Stomach (tissue), 4 donors: ENCODE measurements around the gene CSNK2B.

ENCODE experiments used
- POLR2A ChIP-seq, 4 donors: fragments of 450-650 bp; IDR thresholded peaks; one replicate each; pipeline ENCODE4 v1.6.1; 2016; ENCODE audit warnings: antibody characterized with exemption in 4 of 4, control low read depth in 2 of 4, mild to moderate bottlenecking in 1 of 4, moderate library complexity in 1 of 4
- TF ChIP-seq, protein P1 (sequence below), 7 experiments: fragments of 450-650 bp in 4 of 7; fragments of 200-600 bp in 3 of 7; sonication (generic) in 3 of 7; IDR thresholded peaks; one replicate each; pipeline ENCODE4 v1.5.1; 2016 to 2019; ENCODE audit warnings: antibody characterized with exemption in 7 of 7, control low read depth in 2 of 7, mild to moderate bottlenecking in 1 of 7

DNA sequence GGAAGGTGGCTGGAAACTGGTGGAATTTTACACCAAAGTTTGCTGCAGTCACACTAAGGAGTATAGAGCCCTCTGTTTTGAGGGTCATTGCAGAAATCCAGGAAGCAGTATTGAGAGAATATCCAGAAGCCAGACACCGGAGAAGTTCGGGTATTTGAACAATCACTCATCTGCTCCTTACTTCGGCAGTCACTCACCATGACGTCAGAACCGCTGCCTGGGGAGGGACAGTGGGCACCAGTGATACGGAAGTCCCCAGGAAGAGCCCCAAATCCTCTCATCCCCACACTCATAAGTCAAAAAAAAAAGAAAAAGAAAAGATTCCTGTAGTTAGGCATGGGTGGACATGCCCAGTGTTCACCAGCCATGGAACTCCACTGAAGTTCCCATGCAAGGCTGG, 11.0 kb downstream of the CSNK2B start:
- TF ChIP-seq POLR2A (IDR thresholded peaks at IDR 0.05) = no peak
- TF ChIP-seq, protein P1, sequence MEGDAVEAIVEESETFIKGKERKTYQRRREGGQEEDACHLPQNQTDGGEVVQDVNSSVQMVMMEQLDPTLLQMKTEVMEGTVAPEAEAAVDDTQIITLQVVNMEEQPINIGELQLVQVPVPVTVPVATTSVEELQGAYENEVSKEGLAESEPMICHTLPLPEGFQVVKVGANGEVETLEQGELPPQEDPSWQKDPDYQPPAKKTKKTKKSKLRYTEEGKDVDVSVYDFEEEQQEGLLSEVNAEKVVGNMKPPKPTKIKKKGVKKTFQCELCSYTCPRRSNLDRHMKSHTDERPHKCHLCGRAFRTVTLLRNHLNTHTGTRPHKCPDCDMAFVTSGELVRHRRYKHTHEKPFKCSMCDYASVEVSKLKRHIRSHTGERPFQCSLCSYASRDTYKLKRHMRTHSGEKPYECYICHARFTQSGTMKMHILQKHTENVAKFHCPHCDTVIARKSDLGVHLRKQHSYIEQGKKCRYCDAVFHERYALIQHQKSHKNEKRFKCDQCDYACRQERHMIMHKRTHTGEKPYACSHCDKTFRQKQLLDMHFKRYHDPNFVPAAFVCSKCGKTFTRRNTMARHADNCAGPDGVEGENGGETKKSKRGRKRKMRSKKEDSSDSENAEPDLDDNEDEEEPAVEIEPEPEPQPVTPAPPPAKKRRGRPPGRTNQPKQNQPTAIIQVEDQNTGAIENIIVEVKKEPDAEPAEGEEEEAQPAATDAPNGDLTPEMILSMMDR (IDR thresholded peaks at IDR 0.05) = no peak
